Measurements from ENCODE around the gene ZNF79. TPM values are rescaled to one million over a fixed set of nuclear protein-coding genes. Genes with fewer than 3 reads are reported as not detected.

ZNF79 gene
- total RNA-seq, 1 donor from 2014 or later = 14.4 TPM

- DNase-seq (ENCODE audit: low spot score) = no peak
- H3K36me3 Mint-ChIP-seq (ENCODE audit: low read depth) = peaks cover 97% of the 10 kb centered on the region
- H3K9me3 Mint-ChIP-seq = peaks cover 17% of the 10 kb centered on the region
- H3K4me1 Mint-ChIP-seq (ENCODE audit: low read depth) = peaks cover 27% of the 10 kb centered on the region
- intact Hi-C loops (cut with micrococcal nuclease) = no loop called here
- H3K27me3 Mint-ChIP-seq (ENCODE audit: low read depth) = no peaks in the 10 kb centered on the region
- peak overlapping the region; percentile 62 for H3K27ac Mint-ChIP-seq
- H3K4me3 Mint-ChIP-seq (ENCODE audit: low read depth) = no peak overlapping the region
These were observed 21.9 kb downstream of the ZNF79 start for GRCh38 chr9:127445851-127446712.

- Mint-ChIP-seq H3K9me3 (peaks cover 17% of the 10 kb centered on the region), H3K4me1 (ENCODE audit: low read depth) (peaks cover 27% of the 10 kb centered on the region), H3K4me3 (ENCODE audit: low read depth) (no peak overlapping the region), H3K27ac (peak overlapping the region; percentile 97), H3K36me3 (ENCODE audit: low read depth) (peaks cover 93% of the 10 kb centered on the region), H3K27me3 (ENCODE audit: low read depth) (no peaks in the 10 kb centered on the region)
- intact Hi-C loops (cut with micrococcal nuclease) = no loop called here
- no peak for DNase-seq (ENCODE audit: low spot score)
These were observed 22.7 kb downstream of the ZNF79 start for GRCh38 chr9:127446713-127447415.

- Mint-ChIP-seq H3K4me3 (ENCODE audit: low read depth) (peak overlapping the region; percentile 97), H3K9me3 (peaks cover 17% of the 10 kb centered on the region), H3K36me3 (ENCODE audit: low read depth) (peaks cover 86% of the 10 kb centered on the region), H3K4me1 (ENCODE audit: low read depth) (peaks cover 30% of the 10 kb centered on the region), H3K27ac (peak overlapping the region; percentile 97), H3K27me3 (ENCODE audit: low read depth) (no peaks in the 10 kb centered on the region)
- intact Hi-C loops (cut with micrococcal nuclease) = no loop called here
- no peak for DNase-seq (ENCODE audit: low spot score)
These were observed 23.4 kb downstream of the ZNF79 start for GRCh38 chr9:127447416-127448111.

- no peak for DNase-seq (ENCODE audit: low spot score)
- peaks cover 79% of the 10 kb centered on the region for H3K36me3 Mint-ChIP-seq (ENCODE audit: low read depth)
- peak overlapping the region; percentile 97 for H3K4me3 Mint-ChIP-seq (ENCODE audit: low read depth)
- peaks cover 32% of the 10 kb centered on the region for H3K4me1 Mint-ChIP-seq (ENCODE audit: low read depth)
- H3K27ac Mint-ChIP-seq = peak overlapping the region; percentile 97
- no peaks in the 10 kb centered on the region for H3K27me3 Mint-ChIP-seq (ENCODE audit: low read depth)
- intact Hi-C loops (cut with micrococcal nuclease) = no loop called here
- H3K9me3 Mint-ChIP-seq = peaks cover 17% of the 10 kb centered on the region
These were observed 24.1 kb downstream of the ZNF79 start for GRCh38 chr9:127448112-127448805.

GRCh38 chr9:127449332-127449966, 25.3 kb downstream of the ZNF79 start:
- peaks cover 75% of the 10 kb centered on the region for H3K36me3 Mint-ChIP-seq (ENCODE audit: low read depth)
- intact Hi-C loops (cut with micrococcal nuclease) = no loop called here
- peaks cover 10% of the 10 kb centered on the region for H3K9me3 Mint-ChIP-seq
- H3K4me1 Mint-ChIP-seq (ENCODE audit: low read depth) = peaks cover 32% of the 10 kb centered on the region
- peak overlapping the region; percentile 97 for H3K4me3 Mint-ChIP-seq (ENCODE audit: low read depth)
- H3K27ac Mint-ChIP-seq = peak overlapping the region; percentile 97
- no peaks in the 10 kb centered on the region for H3K27me3 Mint-ChIP-seq (ENCODE audit: low read depth)
- no peak for DNase-seq (ENCODE audit: low spot score)

- peaks cover 32% of the 10 kb centered on the region for H3K4me1 Mint-ChIP-seq (ENCODE audit: low read depth)
- H3K27ac Mint-ChIP-seq = peak overlapping the region; percentile 97
- no peaks in the 10 kb centered on the region for H3K27me3 Mint-ChIP-seq (ENCODE audit: low read depth)
- peak overlapping the region; percentile 97 for H3K4me3 Mint-ChIP-seq (ENCODE audit: low read depth)
- no peak for DNase-seq (ENCODE audit: low spot score)
- peaks cover 69% of the 10 kb centered on the region for H3K36me3 Mint-ChIP-seq (ENCODE audit: low read depth)
- peaks cover 3% of the 10 kb centered on the region for H3K9me3 Mint-ChIP-seq
- intact Hi-C loops (cut with micrococcal nuclease) = loop anchor here (2.0 kb wide), 1 partner anchor 62 kb away; no protein-coding TSS in a partner anchor
These were observed 26.1 kb downstream of the ZNF79 start for GRCh38 chr9:127450243-127450760.

GRCh38 chr9:127450830-127451607, 26.8 kb downstream of the ZNF79 start, which contains the start of the genes LRSAM1 and RPL12:
Gene LRSAM1 (plus strand): TSS chr9:127451510. CDS start chr9:127454528, 3,018 bp downstream.
Gene RPL12 (minus strand): TSS chr9:127451406. CDS start chr9:127451317, 89 bp downstream.
- peaks cover 68% of the 10 kb centered on the region for H3K36me3 Mint-ChIP-seq (ENCODE audit: low read depth)
- no peaks in the 10 kb centered on the region for H3K9me3 Mint-ChIP-seq
- peak within 1 kb of the TSS; percentile 97 for H3K4me3 Mint-ChIP-seq (ENCODE audit: low read depth)
- intact Hi-C loops (cut with micrococcal nuclease) = loop anchor here (1.0 to 2.0 kb wide), 3 partner anchors 27 to 264 kb away; partner anchors contain the start of genes PTRH1 and ZNF79
- peaks cover 32% of the 10 kb centered on the region for H3K4me1 Mint-ChIP-seq (ENCODE audit: low read depth)
- no peaks in the 10 kb centered on the region for H3K27me3 Mint-ChIP-seq (ENCODE audit: low read depth)
- peak; percentile 95 for DNase-seq (ENCODE audit: low spot score)
- H3K27ac Mint-ChIP-seq = peak within 1 kb of the TSS; percentile 97

GRCh38 chr9:127451608-127451857, 27.4 kb downstream of the ZNF79 start:
- no peak for DNase-seq (ENCODE audit: low spot score)
- Mint-ChIP-seq H3K4me1 (ENCODE audit: low read depth) (peaks cover 32% of the 10 kb centered on the region), H3K27ac (peak overlapping the region; percentile 97), H3K4me3 (ENCODE audit: low read depth) (peak overlapping the region; percentile 97), H3K27me3 (ENCODE audit: low read depth) (no peaks in the 10 kb centered on the region), H3K36me3 (ENCODE audit: low read depth) (peaks cover 63% of the 10 kb centered on the region), H3K9me3 (no peaks in the 10 kb centered on the region)
- intact Hi-C loops (cut with micrococcal nuclease) = loop anchor here (1.0 to 2.0 kb wide), 3 partner anchors 27 to 264 kb away; partner anchors contain the start of genes PTRH1 and ZNF79

- Mint-ChIP-seq H3K36me3 (ENCODE audit: low read depth) (peaks cover 57% of the 10 kb centered on the region), H3K9me3 (no peaks in the 10 kb centered on the region)
These were observed 27.9 kb downstream of the ZNF79 start for GRCh38 chr9:127451858-127452656.

GRCh38 chr9:127452691-127453090, 28.5 kb downstream of the ZNF79 start:
- H3K27ac Mint-ChIP-seq = peak overlapping the region; percentile 97
- H3K9me3 Mint-ChIP-seq = no peaks in the 10 kb centered on the region
- intact Hi-C loops (cut with micrococcal nuclease) = no loop called here
- no peak for DNase-seq (ENCODE audit: low spot score)
- peaks cover 56% of the 10 kb centered on the region for H3K36me3 Mint-ChIP-seq (ENCODE audit: low read depth)
- no peaks in the 10 kb centered on the region for H3K27me3 Mint-ChIP-seq (ENCODE audit: low read depth)
- peak overlapping the region; percentile 97 for H3K4me3 Mint-ChIP-seq (ENCODE audit: low read depth)
- peaks cover 26% of the 10 kb centered on the region for H3K4me1 Mint-ChIP-seq (ENCODE audit: low read depth)

More at GRCh38 chr9:127451858-127452656, 27.9 kb downstream of the ZNF79 start:
- peak; percentile 43 for DNase-seq (ENCODE audit: low spot score)
- H3K4me1 Mint-ChIP-seq (ENCODE audit: low read depth) = peaks cover 29% of the 10 kb centered on the region
- no peaks in the 10 kb centered on the region for H3K27me3 Mint-ChIP-seq (ENCODE audit: low read depth)
- peak overlapping the region; percentile 97 for H3K4me3 Mint-ChIP-seq (ENCODE audit: low read depth)
- H3K27ac Mint-ChIP-seq = peak overlapping the region; percentile 97
- intact Hi-C loops (cut with micrococcal nuclease) = loop anchor here (1.0 to 2.0 kb wide), 3 partner anchors 28 to 263 kb away; partner anchors contain the start of genes PTRH1 and ZNF79

Data from activated T-helper 2 cell treated with anti-CD3 and anti-CD28 coated beads, Interferon-gamma antibody, Interleukin-2, Interleukin-4, amounts not matched to agents 10 μg/mL and 5 μg/mL and 100 μg/mL, durations not matched to agents 14 hours and 24 hours and 36 hours (primary cell).